Measurements from ENCODE around the gene SLX9.

SLX9 gene

GRCh38 chr21:44947930-44948331 is 8.1 kb downstream of the SLX9 start:
- no peak for DNase-seq (ENCODE audit: low read depth)

- DNase-seq (ENCODE audit: low read depth): no peak
Measured at GRCh38 chr21:44948426-44949120, 8.7 kb downstream of the SLX9 start.

- DNase-seq (ENCODE audit: low read depth): no peak
Measured at GRCh38 chr21:44949161-44949778, 9.4 kb downstream of the SLX9 start.

GRCh38 chr21:44949779-44950198 is 10.0 kb downstream of the SLX9 start:
- peak; percentile 83 for DNase-seq (ENCODE audit: low read depth)

GRCh38 chr21:44950351-44950750 is 10.5 kb downstream of the SLX9 start:
- DNase-seq (ENCODE audit: low read depth): no peak

GRCh38 chr21:44951186-44951915 is 11.5 kb downstream of the SLX9 start:
- DNase-seq (ENCODE audit: low read depth): no peak

- DNase-seq (ENCODE audit: low read depth): no peak
Measured at GRCh38 chr21:44952116-44952928, 12.5 kb downstream of the SLX9 start.

GRCh38 chr21:44952929-44953627 is 13.2 kb downstream of the SLX9 start:
- DNase-seq (ENCODE audit: low read depth): no peak

- no peak for DNase-seq (ENCODE audit: low read depth)
Measured at GRCh38 chr21:44953628-44954021, 13.8 kb downstream of the SLX9 start.

- DNase-seq (ENCODE audit: low read depth): no peak
Measured at GRCh38 chr21:44954281-44954771, 14.5 kb downstream of the SLX9 start.

GRCh38 chr21:44955141-44955797 is 15.4 kb downstream of the SLX9 start:
- DNase-seq (ENCODE audit: low read depth): no peak

GRCh38 chr21:44955798-44956175 is 16.0 kb downstream of the SLX9 start:
- no peak for DNase-seq (ENCODE audit: low read depth)

GRCh38 chr21:44956356-44957046 is 16.7 kb downstream of the SLX9 start:
- DNase-seq (ENCODE audit: low read depth): no peak

- no peak for DNase-seq (ENCODE audit: low read depth)
Measured at GRCh38 chr21:44957047-44957831, 17.4 kb downstream of the SLX9 start.

GRCh38 chr21:44957901-44958451 is 18.1 kb downstream of the SLX9 start:
- no peak for DNase-seq (ENCODE audit: low read depth)

GRCh38 chr21:44958471-44959191 is 18.8 kb downstream of the SLX9 start:
- DNase-seq (ENCODE audit: low read depth): no peak

GRCh38 chr21:44959376-44960091 is 19.7 kb downstream of the SLX9 start:
- DNase-seq (ENCODE audit: low read depth): no peak

Measured in stimulated activated CD8-positive, alpha-beta memory T cell treated with anti-CD3 and anti-CD28 coated beads, Interleukin-15, amount 100 ng/mL, for 1 hour (primary cell).